Fibroblast of lung (primary cell): ENCODE results near the gene IMP3.

ENCODE experiments used
- CTCF ChIP-seq, 2 donors: IDR thresholded peaks in 1 of 2; conservative IDR thresholded peaks in 1 of 2; 1 replicate in 1 of 2; 2 replicates in 1 of 2; pipeline ENCODE4 v1.5.1; 2011 to 2012; ENCODE audit warnings: low read length in 2 of 2, control low read depth in 1 of 2, inconsistent platforms in 1 of 2, low read depth in 1 of 2, mild to moderate bottlenecking in 1 of 2
- EZH2 ChIP-seq: IDR thresholded peaks from 2 replicates; pipeline ENCODE4 v1.5.1; 2012; ENCODE audit warnings: low read length, control low read depth, mild to moderate bottlenecking; ENCODE audit errors: missing control alignments

DNA sequence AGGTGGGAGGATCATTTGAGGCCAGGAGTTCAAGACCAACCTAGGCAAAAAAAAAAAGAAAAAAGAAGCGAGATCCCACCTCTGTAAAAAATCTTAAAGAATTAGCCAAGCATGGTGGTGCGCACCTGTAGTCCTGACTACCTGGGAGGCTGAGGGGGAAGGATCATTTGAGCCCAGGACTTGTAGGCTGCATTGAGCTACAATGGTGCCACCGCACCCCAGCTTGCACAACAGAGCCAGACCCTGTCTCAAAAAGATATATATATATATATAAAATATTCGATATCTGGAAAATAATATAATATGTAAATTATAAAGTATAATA is 1.1 kb upstream of the IMP3 start:
- TF ChIP-seq CTCF (conservative IDR thresholded peaks at IDR 0.05 in 1 of 2, IDR thresholded peaks at IDR 0.05 in 1 of 2; ENCODE audit: low read depth in 1 of 2, low read length in 2 of 2) (no peak), EZH2 (no peak)
